Left ventricle myocardium inferior (tissue), 1 donor: ENCODE results near the gene TMEM132C. TPM values are rescaled to one million over a fixed set of nuclear protein-coding genes. Genes with fewer than 3 reads are reported as not detected.

Experiments
- DNase-seq: peaks from one replicate; pipeline ENCODE4 v3.0.0-alpha.2; 2020
- H3K27ac ChIP-seq: fragments of 200-600 bp; replicated peaks from 2 replicates; pipeline ENCODE4 v1.8.0; 2021
- H3K27me3 ChIP-seq: fragments of 200-600 bp; 2 replicates; pipeline ENCODE4 v1.8.0; 2021; ENCODE audit warnings: low read depth
- H3K36me3 ChIP-seq: fragments of 200-600 bp; 2 replicates; pipeline ENCODE4 v1.8.0; 2021
- H3K4me1 ChIP-seq: fragments of 200-600 bp; 2 replicates; pipeline ENCODE4 v1.8.0; 2021
- H3K4me3 ChIP-seq: fragments of 200-600 bp; 2 replicates; pipeline ENCODE4 v1.8.0; 2021; ENCODE audit warnings: mild to moderate bottlenecking, moderate library complexity
- H3K9me3 ChIP-seq: fragments of 200-600 bp; replicated peaks from 2 replicates; pipeline ENCODE4 v1.8.0; 2021
- intact Hi-C: fragments of 100-400 bp; cut with micrococcal nuclease; formaldehyde crosslinking; loops from one replicate; pipeline ENCODE4 v1.11.0; 2022
- total RNA-seq: library from RNA; stranded (reverse); fragmentation: NEBNext Ultra II Directional; extraction: Animal tissue kit (Norgen Biotek cat#: 25700); gene quantifications from one replicate; pipeline ENCODE4 v1.2.1, GENCODE V29; 2021
- TF ChIP-seq, protein P1 (sequence below): fragments of 200-600 bp; IDR thresholded peaks from 2 replicates; pipeline ENCODE4 v1.8.0; 2021; ENCODE audit warnings: antibody characterized with exemption, mild to moderate bottlenecking, borderline replicate concordance
- donor health status: DM: no; HTN: yes; CAD: no; lungs with severe emphysema.

The TMEM132C gene
- total RNA-seq, 1 donor from 2014 or later, result 1.8 TPM

DNA sequence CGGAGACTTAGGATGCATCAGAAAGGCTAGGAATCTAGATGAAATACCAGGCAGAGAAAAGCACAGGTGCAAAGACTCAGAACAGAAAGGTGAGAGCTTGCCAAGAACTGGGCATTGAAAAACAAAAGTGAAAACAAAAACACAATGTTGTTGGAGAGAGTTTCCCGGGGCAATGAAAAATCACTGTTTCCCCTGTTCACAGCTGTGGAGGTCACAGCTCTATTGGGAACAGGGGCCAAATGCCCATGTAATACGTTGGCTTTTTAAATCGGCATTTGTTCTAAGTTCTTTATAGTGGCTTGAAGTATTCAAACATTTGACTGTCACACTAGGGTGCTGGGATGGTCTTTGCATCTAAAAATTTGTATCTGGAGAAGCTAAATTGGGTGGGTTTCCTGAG is 448.5 kb downstream of the TMEM132C start:
- peaks cover 37% of the 10 kb centered on the region for H3K9me3 ChIP-seq
- H3K4me1 ChIP-seq, result no peaks in the 10 kb centered on the region
- intact Hi-C loops, result no loop called here
- H3K4me3 ChIP-seq, result no peak overlapping the region
- H3K27ac ChIP-seq, result no peak overlapping the region
- TF ChIP-seq, protein P1, sequence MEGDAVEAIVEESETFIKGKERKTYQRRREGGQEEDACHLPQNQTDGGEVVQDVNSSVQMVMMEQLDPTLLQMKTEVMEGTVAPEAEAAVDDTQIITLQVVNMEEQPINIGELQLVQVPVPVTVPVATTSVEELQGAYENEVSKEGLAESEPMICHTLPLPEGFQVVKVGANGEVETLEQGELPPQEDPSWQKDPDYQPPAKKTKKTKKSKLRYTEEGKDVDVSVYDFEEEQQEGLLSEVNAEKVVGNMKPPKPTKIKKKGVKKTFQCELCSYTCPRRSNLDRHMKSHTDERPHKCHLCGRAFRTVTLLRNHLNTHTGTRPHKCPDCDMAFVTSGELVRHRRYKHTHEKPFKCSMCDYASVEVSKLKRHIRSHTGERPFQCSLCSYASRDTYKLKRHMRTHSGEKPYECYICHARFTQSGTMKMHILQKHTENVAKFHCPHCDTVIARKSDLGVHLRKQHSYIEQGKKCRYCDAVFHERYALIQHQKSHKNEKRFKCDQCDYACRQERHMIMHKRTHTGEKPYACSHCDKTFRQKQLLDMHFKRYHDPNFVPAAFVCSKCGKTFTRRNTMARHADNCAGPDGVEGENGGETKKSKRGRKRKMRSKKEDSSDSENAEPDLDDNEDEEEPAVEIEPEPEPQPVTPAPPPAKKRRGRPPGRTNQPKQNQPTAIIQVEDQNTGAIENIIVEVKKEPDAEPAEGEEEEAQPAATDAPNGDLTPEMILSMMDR, result no peak
- no peaks in the 10 kb centered on the region for H3K36me3 ChIP-seq
- no peak for DNase-seq
- peaks cover 15% of the 10 kb centered on the region for H3K27me3 ChIP-seq

- intact Hi-C loops, result no loop called here
- H3K27me3 ChIP-seq, result peaks cover 54% of the 10 kb centered on the region
- no peaks in the 10 kb centered on the region for H3K36me3 ChIP-seq
- DNase-seq, result no peak
- no peaks in the 10 kb centered on the region for H3K4me1 ChIP-seq
- no peak overlapping the region for H3K27ac ChIP-seq
- TF ChIP-seq, protein P1, result no peak
- no peak overlapping the region for H3K4me3 ChIP-seq
- peaks cover 9% of the 10 kb centered on the region for H3K9me3 ChIP-seq
Measured at GRCh38 chr12:128724468-128725046, 457.6 kb downstream of the TMEM132C start.

DNA sequence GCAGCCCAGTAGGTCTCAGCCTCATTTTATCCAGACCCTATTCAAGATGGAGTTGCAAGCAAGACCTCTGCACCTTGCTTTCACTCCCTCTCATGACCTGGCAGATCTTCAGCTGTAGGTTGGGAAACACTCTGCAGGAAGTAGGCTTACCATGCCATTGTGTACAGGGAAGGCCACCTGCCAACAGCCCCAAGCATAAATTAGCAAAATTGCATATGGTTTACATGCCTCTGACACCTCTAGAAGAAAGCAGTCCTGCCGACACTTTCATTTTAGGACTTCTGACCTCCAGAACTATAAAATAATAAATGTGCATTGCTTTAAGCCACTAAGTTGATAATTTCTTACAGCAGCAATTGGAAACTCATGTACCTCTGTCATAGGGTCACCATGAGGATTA is 459.9 kb downstream of the TMEM132C start:
- Histone ChIP-seq H3K4me1 (no peaks in the 10 kb centered on the region), H3K27ac (no peak overlapping the region), H3K4me3 (no peak overlapping the region), H3K9me3 (no peaks in the 10 kb centered on the region), H3K36me3 (no peaks in the 10 kb centered on the region), H3K27me3 (peaks cover 59% of the 10 kb centered on the region)
- intact Hi-C loops, result no loop called here
- TF ChIP-seq, protein P1, result no peak
- DNase-seq, result no peak

DNA sequence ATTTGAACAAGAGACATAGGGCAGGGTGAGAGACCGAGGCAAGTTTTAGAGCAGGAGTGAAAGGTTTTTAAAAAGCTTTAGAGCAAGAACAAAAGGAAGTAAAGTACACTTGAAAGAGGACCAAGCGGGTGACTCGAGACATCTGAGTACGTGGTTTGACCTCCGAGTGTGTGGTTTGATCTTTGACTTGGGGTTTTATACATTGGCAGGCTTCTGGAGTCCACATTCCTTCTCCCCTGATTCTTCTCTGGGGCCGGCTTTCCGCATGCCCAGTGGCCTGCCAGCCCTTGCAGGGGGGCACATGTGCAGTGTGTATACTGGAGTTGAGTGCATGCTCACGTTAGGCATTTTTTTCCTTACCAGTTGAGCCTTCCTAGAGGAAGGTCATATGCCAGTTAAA is 460.5 kb downstream of the TMEM132C start:
- intact Hi-C loops, result no loop called here
- Histone ChIP-seq H3K36me3 (no peaks in the 10 kb centered on the region), H3K27ac (no peak overlapping the region), H3K4me3 (no peak overlapping the region), H3K4me1 (no peaks in the 10 kb centered on the region), H3K9me3 (no peaks in the 10 kb centered on the region), H3K27me3 (peaks cover 63% of the 10 kb centered on the region)
- TF ChIP-seq, protein P1, result no peak
- no peak for DNase-seq

DNA sequence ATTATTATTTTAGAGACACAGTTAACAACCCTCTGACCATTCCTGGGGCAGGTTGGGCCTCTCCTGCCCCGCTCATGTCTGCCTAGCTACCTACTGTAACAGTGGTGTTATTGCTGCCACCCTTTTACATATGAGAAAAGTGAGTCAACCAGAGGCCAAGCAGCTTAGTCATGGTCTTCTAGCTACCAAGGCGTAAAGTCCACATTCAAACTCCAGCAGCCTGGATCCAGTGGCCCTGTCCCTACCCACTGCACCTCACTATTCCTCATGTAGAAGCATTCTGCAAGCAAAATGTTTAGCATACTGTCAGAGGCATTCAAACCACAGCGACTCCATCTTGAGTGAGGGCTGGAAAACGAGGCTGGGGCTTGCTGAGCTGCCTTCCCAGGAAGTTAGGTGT is 461.0 kb downstream of the TMEM132C start:
- intact Hi-C loops, result no loop called here
- TF ChIP-seq, protein P1, result no peak
- H3K4me1 ChIP-seq, result no peaks in the 10 kb centered on the region
- no peak for DNase-seq
- H3K27me3 ChIP-seq, result peaks cover 68% of the 10 kb centered on the region
- no peaks in the 10 kb centered on the region for H3K9me3 ChIP-seq
- H3K36me3 ChIP-seq, result no peaks in the 10 kb centered on the region
- no peak overlapping the region for H3K4me3 ChIP-seq
- no peak overlapping the region for H3K27ac ChIP-seq
